Lower leg skin (tissue), 3 donors: ENCODE data around the gene CETN1.

Experiments used
- POLR2A ChIP-seq, 2 donors: fragments of 450-650 bp; IDR thresholded peaks; one replicate each; pipeline ENCODE4 v1.6.1; 2016 to 2017; ENCODE audit warnings: antibody characterized with exemption in 2 of 2, mild to moderate bottlenecking in 1 of 2, moderate library complexity in 1 of 2
- TF ChIP-seq, protein P1 (sequence below), 3 donors: fragments of 450-650 bp; IDR thresholded peaks; one replicate each; pipeline ENCODE4 v1.5.1; 2016; ENCODE audit warnings: antibody characterized with exemption in 3 of 3, mild to moderate bottlenecking in 3 of 3, moderate library complexity in 2 of 3

GRCh38 chr18:610214-610928 is 30.2 kb downstream of the CETN1 start:
- TF ChIP-seq, protein P1, sequence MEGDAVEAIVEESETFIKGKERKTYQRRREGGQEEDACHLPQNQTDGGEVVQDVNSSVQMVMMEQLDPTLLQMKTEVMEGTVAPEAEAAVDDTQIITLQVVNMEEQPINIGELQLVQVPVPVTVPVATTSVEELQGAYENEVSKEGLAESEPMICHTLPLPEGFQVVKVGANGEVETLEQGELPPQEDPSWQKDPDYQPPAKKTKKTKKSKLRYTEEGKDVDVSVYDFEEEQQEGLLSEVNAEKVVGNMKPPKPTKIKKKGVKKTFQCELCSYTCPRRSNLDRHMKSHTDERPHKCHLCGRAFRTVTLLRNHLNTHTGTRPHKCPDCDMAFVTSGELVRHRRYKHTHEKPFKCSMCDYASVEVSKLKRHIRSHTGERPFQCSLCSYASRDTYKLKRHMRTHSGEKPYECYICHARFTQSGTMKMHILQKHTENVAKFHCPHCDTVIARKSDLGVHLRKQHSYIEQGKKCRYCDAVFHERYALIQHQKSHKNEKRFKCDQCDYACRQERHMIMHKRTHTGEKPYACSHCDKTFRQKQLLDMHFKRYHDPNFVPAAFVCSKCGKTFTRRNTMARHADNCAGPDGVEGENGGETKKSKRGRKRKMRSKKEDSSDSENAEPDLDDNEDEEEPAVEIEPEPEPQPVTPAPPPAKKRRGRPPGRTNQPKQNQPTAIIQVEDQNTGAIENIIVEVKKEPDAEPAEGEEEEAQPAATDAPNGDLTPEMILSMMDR (IDR thresholded peaks at IDR 0.05) = no peak
- TF ChIP-seq POLR2A (IDR thresholded peaks at IDR 0.05) = no peak
